NCI-H1105 treated with DMSO at 0.1 percent for 48 hours (cell line): ENCODE data around the gene PPAT.
"Not testable (repeated sequence)": the region's sequence is repeated elsewhere in the genome, so short reads cannot be mapped to it uniquely, and the experiment has no call there.

Source experiments
- DNase-seq: peaks from one replicate; lab custom pipeline; 2025; lab: John Stamatoyannopoulos, UW

Gene PPAT

GRCh38 chr4:56435140-56435926 lies at the start of gene PPAT:
PPAT (minus strand) TSS chr4:56435615; CDS start chr4:56435477, 138 bp downstream.
- DNase-seq = peak; percentile 85

- no peak for DNase-seq
Observed at GRCh38 chr4:56480691-56481090, 45.3 kb upstream of the PPAT start.

- DNase-seq = no peak
Observed at GRCh38 chr4:56477192-56477702, 41.8 kb upstream of the PPAT start.

GRCh38 chr4:56475917-56476316 lies 40.5 kb upstream of the PPAT start:
- DNase-seq = no peak

- no peak for DNase-seq
Observed at GRCh38 chr4:56469489-56470210, 34.2 kb upstream of the PPAT start.

- peak; percentile 26 for DNase-seq
Observed at GRCh38 chr4:56468097-56468422, 32.6 kb upstream of the PPAT start.

DNA sequence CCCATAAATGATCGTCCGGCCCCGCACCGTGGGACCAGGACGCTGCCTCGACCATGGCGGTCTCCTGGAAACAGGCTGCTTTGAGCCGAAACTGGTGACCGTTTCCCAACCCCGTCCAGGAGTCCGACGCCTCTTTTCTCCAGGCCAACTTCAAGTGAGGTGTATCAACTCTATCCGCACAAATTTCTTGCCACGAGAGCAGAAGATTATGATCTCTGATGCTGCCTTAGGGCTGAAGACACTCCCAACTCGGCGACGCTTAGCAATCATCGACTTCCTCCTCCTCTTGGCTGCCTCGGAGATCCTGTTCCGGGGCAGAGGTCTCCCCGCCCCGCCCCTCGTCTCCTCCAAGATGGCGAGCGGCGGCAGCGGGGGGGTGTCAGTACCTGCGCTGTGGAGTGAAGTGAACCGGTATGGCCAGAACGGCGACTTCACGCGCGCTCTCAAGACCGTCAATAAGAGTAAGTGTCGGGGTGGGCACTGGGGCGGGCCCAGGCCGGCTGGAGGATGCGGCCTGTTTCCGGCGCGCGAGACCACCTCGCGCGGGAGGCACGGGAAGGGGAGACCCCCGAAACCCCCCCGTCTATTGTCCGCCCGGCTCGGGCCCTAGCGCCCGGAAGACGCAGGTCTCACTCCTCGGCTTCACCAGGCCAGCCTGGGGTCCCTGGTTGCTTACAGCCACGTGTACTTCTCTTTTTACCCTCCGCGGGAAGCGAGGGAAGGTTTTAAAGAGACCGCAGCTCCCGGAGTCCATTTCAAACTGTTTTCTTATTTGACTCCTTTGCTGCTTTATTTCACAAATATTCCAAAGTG lies 32.1 kb upstream of the PPAT start, which contains the start of gene SRP72:
TSS of gene SRP72 (plus strand) at position 334 of the 813 bp plus-strand sequence. CDS start at position 353, 19 bp downstream.
- peak; percentile 56 for DNase-seq

GRCh38 chr4:56466910-56467283 lies 31.5 kb upstream of the PPAT start:
- no peak for DNase-seq

DNA sequence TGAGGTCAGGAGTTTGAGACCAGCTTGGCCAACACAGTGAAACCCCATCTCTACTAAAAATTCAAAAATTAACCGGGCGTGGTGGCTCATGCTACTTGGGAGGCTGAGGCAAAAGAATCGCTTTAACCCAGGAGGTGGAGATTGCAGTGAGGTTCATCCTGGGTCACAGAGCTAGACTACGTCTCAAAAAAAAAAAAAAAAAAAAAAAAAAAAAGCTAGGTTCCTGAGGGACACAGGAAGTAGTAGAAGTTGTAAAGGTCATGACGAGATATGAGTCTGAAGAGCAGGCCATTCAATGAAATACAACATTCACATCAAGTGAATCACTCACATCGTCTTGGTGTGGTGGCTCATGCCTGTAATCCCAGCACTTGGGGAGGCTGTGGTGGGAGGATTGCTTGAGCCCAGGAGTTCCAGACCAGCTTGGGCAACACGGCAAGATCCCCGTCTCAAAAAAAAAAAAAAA lies 30.9 kb upstream of the PPAT start:
- DNase-seq = not testable (repeated sequence)

DNA sequence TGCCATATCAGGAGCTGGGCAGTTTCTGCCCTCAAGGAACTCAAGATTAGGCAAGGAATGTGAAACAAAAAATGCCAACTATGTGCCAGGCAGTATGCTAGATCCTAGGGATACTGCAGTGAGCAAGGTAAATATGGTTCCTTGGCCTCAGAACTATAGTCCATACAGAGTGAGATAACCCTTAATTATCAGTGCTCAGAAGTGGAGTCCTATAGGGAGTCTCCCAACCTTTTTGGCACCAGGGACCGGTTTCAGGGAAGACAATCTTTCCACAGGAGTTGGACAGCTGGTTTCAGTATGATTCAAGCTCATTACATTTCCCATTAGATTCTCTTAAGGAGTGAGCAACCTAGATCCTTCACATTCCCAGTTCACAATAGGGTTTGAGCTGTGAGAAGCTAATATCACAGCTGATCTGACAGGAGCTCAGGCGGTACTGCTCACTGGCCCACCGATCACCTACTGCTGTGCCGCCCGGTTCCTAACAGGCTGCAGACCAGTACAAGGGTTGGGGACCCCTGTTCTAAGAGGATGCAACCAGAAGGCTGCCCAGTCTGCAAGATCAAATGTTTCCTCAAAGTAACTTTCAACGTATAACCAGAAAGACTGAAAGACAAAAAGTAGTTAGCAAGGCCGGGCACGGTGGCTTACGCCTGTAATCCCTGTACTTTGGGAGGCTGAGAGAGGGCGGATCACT lies 30.3 kb upstream of the PPAT start:
- peak; percentile 12 for DNase-seq

DNA sequence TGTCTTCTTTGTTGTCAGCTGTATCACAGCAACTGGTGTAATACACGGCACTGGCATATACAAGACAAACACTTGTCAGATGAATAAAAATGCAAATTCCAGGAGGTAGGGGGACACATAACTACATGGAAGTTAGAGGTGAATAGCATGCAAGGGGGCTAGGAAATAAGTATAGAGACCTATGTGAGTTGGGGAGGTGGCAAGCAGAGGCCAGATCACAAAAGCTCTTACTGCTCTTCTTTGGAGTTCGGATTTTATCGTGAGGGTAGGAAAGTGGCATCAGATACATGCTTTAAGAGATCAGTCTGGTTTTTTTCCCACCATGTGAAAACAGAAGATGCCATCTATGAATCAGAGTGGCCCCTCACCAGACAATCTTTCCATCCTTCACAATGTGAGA lies 29.2 kb upstream of the PPAT start:
- no peak for DNase-seq

GRCh38 chr4:56463711-56464110 lies 28.3 kb upstream of the PPAT start:
- DNase-seq = no peak

- no peak for DNase-seq
Observed at GRCh38 chr4:56462157-56462556, 26.7 kb upstream of the PPAT start.

DNA sequence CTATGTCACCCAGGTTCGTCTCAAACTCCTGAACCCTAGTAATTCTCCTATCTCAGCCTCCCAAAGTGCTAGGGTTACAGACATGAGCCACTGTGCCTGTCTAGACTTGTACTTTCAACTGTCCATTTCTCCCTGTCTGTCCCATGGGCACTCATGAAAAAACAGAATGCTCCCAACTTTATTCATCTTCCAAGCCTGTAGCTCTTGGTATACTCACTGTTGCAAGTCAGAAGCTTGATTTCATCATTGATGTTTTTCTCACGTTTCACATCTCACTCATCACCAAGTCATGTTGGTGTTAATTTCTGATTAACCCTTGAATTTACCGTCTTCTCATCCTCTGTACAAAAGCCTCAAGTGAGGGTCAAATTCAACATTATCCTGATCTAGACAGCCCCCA lies 24.7 kb upstream of the PPAT start:
- no peak for DNase-seq

GRCh38 chr4:56450342-56450741 lies 14.9 kb upstream of the PPAT start:
- DNase-seq = no peak

- DNase-seq = not testable (repeated sequence)
Observed at GRCh38 chr4:56449475-56449874, 14.1 kb upstream of the PPAT start.

DNA sequence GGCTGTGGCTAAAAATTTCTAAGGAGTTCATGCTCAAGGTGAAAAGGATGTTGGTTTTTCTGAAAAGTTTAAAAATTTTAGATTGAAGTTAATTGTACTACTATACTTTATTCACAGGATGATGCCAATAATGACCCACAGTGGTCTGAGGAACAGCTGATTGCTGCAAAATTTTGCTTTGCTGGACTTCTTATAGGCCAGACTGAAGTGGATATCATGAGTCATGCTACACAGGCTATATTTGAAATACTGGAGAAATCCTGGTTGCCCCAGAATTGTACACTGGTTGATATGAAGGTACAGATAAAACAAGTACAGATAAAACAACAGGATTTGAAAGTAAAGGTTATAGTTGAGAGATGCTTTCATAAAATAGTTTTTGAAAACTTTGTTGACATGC lies 12.9 kb upstream of the PPAT start:
- no peak for DNase-seq

DNA sequence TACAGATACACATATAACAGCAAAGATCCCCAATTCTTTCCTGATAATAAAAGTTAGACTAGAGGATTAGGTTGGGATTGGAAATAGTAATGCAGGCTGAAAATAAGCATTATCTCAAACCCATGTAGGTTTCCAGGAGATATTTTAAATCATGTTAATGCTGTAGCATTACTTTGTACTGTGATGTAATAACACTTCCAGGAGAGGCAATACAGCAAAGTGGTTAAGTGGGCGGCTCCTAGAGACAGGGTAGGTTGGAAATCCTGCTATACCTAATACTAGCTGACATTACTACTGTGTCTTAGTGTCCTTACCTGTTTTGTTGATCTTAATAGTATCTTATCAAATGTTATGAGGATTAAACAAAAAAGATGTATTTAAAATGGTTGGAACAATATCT lies 10.3 kb upstream of the PPAT start:
- DNase-seq = no peak

DNA sequence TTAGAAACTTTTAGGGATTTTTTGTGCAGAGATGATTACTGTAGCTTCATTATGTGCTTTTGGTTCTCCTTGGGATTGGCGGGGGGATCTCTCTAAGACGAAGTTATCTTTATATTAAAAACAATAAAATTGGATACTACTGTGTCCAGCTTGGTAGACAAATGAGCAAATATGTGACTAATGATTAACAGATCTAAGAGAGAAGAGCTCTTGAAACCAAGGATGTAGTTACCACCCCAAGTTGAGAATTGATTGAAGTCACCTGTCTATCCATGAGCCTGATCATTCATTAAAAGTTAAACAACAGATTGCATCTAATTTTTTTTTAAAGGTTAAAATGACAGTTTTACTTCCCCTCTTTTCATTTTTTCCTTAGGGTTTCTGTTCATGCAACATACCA lies 9.3 kb upstream of the PPAT start:
- DNase-seq = no peak

DNA sequence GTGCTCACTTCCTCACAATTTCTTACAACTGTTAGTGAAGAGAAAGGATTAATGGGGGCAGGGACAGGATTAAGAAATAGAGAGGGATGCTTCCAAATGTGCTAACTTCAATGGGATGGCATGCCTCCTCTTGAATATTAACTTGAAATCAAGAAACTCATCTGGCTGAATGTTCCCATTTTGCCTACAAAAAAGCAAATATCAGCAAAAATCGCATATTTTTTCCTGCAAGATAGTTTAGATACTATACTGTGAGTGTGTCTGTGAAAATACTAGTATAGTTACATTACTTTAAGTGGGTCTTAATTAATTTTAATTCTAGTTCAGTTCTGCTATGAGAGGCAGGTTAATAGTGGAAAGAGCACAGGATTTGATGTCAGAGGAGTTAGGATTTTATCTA lies 5.6 kb upstream of the PPAT start:
- no peak for DNase-seq

GRCh38 chr4:56438766-56439165 lies 3.4 kb upstream of the PPAT start:
- DNase-seq = no peak
